ENCODE results near the gene SP9. TPM values are rescaled to one million over a fixed set of nuclear protein-coding genes. Genes with fewer than 3 reads are reported as not detected.

The SP9 gene
- total RNA-seq, 1 donor, result not detected

DNA sequence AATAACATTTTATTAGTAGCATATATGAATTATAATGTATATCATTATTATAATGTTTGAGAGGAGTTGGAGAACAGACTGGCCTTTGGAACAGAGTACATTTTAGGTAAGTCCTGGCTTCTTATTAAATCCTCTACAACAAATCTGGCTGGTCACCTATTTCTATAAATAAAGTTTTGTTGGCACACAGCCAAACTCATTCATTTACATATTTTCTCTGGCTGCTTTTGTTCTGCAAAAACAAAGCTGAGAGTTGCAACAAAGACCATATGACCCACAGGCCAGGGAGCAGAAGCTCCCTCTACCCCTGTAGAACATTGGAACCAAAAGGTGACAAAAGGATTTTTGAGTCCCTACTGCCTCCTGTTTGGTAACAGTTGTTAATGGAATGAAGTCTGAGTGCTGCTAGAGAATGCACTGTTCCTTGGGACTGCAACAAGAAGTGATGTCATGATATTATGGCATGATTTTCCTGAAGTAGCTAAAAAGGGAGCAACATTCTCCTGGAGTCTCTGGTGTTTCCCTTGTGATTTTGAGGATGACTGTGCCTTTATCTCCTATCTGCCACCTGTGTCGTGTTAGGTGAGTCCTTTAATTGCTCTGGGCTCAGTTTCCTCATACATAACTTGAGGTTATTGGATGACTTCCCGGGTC lies 22.0 kb upstream of the SP9 start:
- no peaks in the 10 kb centered on the region for H3K36me3 ChIP-seq (ENCODE audit: insufficient read depth, low read length)
- no peak overlapping the region for H3K4me2 ChIP-seq (ENCODE audit: insufficient read depth, low read length)
- H3K4me1 ChIP-seq (ENCODE audit: insufficient read depth, low read length), result no peaks in the 10 kb centered on the region
- no peak for DNase-seq (ENCODE audit: insufficient read length, low spot score, missing footprints)
- H3K4me3 ChIP-seq (ENCODE audit: insufficient read depth, low read length), result no peak overlapping the region
- no peaks in the 10 kb centered on the region for H3K79me2 ChIP-seq (ENCODE audit: insufficient read depth, low read length)
- H3K9me3 ChIP-seq (ENCODE audit: low read depth, low read length), result no peaks in the 10 kb centered on the region
- TF ChIP-seq, protein P1, sequence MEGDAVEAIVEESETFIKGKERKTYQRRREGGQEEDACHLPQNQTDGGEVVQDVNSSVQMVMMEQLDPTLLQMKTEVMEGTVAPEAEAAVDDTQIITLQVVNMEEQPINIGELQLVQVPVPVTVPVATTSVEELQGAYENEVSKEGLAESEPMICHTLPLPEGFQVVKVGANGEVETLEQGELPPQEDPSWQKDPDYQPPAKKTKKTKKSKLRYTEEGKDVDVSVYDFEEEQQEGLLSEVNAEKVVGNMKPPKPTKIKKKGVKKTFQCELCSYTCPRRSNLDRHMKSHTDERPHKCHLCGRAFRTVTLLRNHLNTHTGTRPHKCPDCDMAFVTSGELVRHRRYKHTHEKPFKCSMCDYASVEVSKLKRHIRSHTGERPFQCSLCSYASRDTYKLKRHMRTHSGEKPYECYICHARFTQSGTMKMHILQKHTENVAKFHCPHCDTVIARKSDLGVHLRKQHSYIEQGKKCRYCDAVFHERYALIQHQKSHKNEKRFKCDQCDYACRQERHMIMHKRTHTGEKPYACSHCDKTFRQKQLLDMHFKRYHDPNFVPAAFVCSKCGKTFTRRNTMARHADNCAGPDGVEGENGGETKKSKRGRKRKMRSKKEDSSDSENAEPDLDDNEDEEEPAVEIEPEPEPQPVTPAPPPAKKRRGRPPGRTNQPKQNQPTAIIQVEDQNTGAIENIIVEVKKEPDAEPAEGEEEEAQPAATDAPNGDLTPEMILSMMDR (IDR thresholded peaks at IDR 0.05; ENCODE audit: extremely low read depth, low read depth, low read length), result no peak
- H3K27ac ChIP-seq (ENCODE audit: low read depth, low read length), result no peak overlapping the region
- H3K27me3 ChIP-seq (ENCODE audit: insufficient read depth, low read length), result peaks cover 25% of the 10 kb centered on the region
- H2AFZ ChIP-seq (ENCODE audit: low read length), result no peak overlapping the region
- H4K20me1 ChIP-seq (ENCODE audit: insufficient read depth, low read length), result no peaks in the 10 kb centered on the region

DNA sequence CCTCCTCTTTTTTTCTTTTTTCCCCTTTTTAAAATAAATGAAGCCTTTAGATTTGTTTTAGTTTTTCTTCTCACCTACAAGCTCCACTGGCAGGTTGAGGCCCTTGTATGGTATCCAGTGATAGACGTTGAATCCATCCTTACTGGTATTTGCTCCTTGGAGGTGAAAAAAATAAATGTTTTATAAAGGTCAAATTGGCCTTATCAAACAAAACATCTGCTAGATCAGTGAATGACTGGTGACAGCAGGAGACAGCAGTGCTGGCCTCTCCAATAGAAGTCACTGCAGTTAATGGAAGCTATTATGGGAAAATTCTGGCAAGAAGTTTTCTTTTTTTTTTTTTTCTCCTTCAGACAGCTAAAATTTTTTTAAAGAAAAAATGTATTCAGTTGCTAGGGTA lies 12.6 kb upstream of the SP9 start:
- H3K9me3 ChIP-seq (ENCODE audit: low read depth, low read length), result no peaks in the 10 kb centered on the region
- H3K36me3 ChIP-seq (ENCODE audit: insufficient read depth, low read length), result no peaks in the 10 kb centered on the region
- no peak overlapping the region for H2AFZ ChIP-seq (ENCODE audit: low read length)
- H3K4me2 ChIP-seq (ENCODE audit: insufficient read depth, low read length), result no peak overlapping the region
- TF ChIP-seq, protein P1 (IDR thresholded peaks at IDR 0.05; ENCODE audit: extremely low read depth, low read depth, low read length), result no peak
- H4K20me1 ChIP-seq (ENCODE audit: insufficient read depth, low read length), result no peaks in the 10 kb centered on the region
- peaks cover 5% of the 10 kb centered on the region for H3K4me1 ChIP-seq (ENCODE audit: insufficient read depth, low read length)
- H3K79me2 ChIP-seq (ENCODE audit: insufficient read depth, low read length), result no peaks in the 10 kb centered on the region
- H3K27me3 ChIP-seq (ENCODE audit: insufficient read depth, low read length), result peaks cover 70% of the 10 kb centered on the region
- DNase-seq (ENCODE audit: insufficient read length, low spot score, missing footprints), result no peak
- no peak overlapping the region for H3K4me3 ChIP-seq (ENCODE audit: insufficient read depth, low read length)
- H3K27ac ChIP-seq (ENCODE audit: low read depth, low read length), result no peak overlapping the region

DNA sequence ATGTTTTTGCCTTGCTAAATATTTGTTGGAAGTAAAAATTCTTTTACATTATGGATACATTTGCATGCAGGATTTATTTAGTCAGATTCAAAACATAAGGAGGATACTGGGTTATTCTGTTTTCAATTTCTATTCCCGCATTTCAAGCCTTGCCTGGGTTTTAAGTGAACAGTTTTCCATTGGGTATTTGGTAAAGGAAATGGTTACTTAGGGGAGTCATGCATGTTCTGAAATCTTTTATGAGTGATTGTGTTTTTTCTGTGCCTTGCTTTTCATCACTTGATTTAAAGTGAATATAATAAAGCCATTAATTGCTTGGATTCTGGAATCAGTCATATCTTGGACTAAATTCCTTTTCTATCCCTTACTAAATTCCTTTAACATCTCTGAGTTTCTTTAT lies 12.0 kb upstream of the SP9 start:
- H3K9me3 ChIP-seq (ENCODE audit: low read depth, low read length), result no peaks in the 10 kb centered on the region
- H3K27me3 ChIP-seq (ENCODE audit: insufficient read depth, low read length), result peaks cover 73% of the 10 kb centered on the region
- DNase-seq (ENCODE audit: insufficient read length, low spot score, missing footprints), result no peak
- no peak overlapping the region for H3K27ac ChIP-seq (ENCODE audit: low read depth, low read length)
- peaks cover 5% of the 10 kb centered on the region for H3K4me1 ChIP-seq (ENCODE audit: insufficient read depth, low read length)
- H3K4me3 ChIP-seq (ENCODE audit: insufficient read depth, low read length), result no peak overlapping the region
- H3K4me2 ChIP-seq (ENCODE audit: insufficient read depth, low read length), result no peak overlapping the region
- no peaks in the 10 kb centered on the region for H3K79me2 ChIP-seq (ENCODE audit: insufficient read depth, low read length)
- H2AFZ ChIP-seq (ENCODE audit: low read length), result no peak overlapping the region
- no peaks in the 10 kb centered on the region for H3K36me3 ChIP-seq (ENCODE audit: insufficient read depth, low read length)
- TF ChIP-seq, protein P1 (IDR thresholded peaks at IDR 0.05; ENCODE audit: extremely low read depth, low read depth, low read length), result no peak
- no peaks in the 10 kb centered on the region for H4K20me1 ChIP-seq (ENCODE audit: insufficient read depth, low read length)

DNA sequence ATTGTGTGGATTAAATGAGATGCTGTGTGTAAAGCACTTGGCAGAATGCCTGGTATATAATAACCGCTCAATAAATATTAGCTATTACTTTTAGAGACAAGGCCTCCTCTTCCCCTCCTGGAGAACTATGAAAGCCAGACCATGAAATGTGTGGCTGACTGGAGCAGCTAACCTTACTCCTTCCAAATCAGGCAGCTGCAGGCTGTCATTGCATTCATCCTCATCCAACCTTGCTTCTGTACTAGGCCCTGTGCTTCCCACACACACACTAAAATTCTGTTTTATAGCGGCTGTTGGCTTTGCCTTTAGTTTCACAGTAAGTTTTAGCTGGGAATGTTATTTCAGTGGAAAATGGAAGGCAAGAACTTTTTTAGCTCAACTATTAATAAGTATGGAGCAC lies 10.2 kb upstream of the SP9 start:
- no peaks in the 10 kb centered on the region for H3K9me3 ChIP-seq (ENCODE audit: low read depth, low read length)
- DNase-seq (ENCODE audit: insufficient read length, low spot score, missing footprints), result no peak
- no peaks in the 10 kb centered on the region for H3K79me2 ChIP-seq (ENCODE audit: insufficient read depth, low read length)
- peaks cover 5% of the 10 kb centered on the region for H3K4me1 ChIP-seq (ENCODE audit: insufficient read depth, low read length)
- H3K4me2 ChIP-seq (ENCODE audit: insufficient read depth, low read length), result no peak overlapping the region
- TF ChIP-seq, protein P1 (IDR thresholded peaks at IDR 0.05; ENCODE audit: extremely low read depth, low read depth, low read length), result no peak
- no peak overlapping the region for H3K4me3 ChIP-seq (ENCODE audit: insufficient read depth, low read length)
- no peak overlapping the region for H3K27ac ChIP-seq (ENCODE audit: low read depth, low read length)
- no peak overlapping the region for H2AFZ ChIP-seq (ENCODE audit: low read length)
- no peaks in the 10 kb centered on the region for H4K20me1 ChIP-seq (ENCODE audit: insufficient read depth, low read length)
- peaks cover 79% of the 10 kb centered on the region for H3K27me3 ChIP-seq (ENCODE audit: insufficient read depth, low read length)
- no peaks in the 10 kb centered on the region for H3K36me3 ChIP-seq (ENCODE audit: insufficient read depth, low read length)

Measured in osteoblast (primary cell).